ENCODE results near the gene ECT2. TPM values are rescaled to one million over a fixed set of nuclear protein-coding genes. Genes with fewer than 3 reads are reported as not detected.

Gene ECT2, protein sequence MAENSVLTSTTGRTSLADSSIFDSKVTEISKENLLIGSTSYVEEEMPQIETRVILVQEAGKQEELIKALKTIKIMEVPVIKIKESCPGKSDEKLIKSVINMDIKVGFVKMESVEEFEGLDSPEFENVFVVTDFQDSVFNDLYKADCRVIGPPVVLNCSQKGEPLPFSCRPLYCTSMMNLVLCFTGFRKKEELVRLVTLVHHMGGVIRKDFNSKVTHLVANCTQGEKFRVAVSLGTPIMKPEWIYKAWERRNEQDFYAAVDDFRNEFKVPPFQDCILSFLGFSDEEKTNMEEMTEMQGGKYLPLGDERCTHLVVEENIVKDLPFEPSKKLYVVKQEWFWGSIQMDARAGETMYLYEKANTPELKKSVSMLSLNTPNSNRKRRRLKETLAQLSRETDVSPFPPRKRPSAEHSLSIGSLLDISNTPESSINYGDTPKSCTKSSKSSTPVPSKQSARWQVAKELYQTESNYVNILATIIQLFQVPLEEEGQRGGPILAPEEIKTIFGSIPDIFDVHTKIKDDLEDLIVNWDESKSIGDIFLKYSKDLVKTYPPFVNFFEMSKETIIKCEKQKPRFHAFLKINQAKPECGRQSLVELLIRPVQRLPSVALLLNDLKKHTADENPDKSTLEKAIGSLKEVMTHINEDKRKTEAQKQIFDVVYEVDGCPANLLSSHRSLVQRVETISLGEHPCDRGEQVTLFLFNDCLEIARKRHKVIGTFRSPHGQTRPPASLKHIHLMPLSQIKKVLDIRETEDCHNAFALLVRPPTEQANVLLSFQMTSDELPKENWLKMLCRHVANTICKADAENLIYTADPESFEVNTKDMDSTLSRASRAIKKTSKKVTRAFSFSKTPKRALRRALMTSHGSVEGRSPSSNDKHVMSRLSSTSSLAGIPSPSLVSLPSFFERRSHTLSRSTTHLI
- total RNA-seq (10 to 100 TPM in 1 of 7 donors, 1 to 10 TPM in 6; 1.5 to 11.7 (median 2.2) TPM), polyA plus RNA-seq (1 to 10 TPM; 1.7 to 4.0 TPM)
- long read RNA-seq, donor 1: 0 reads
- long read RNA-seq, donor 2, full-length matches to known transcripts: 2 of 35 reads
- long read RNA-seq, donor 2, partial matches to known transcripts: 33 of 35 reads
- long read RNA-seq, donor 2, other reads (novel, unspliced or antisense): 0 of 35 reads
- long read RNA-seq, donor 3, partial matches to known transcripts: 2 of 2 reads
- long read RNA-seq, donor 3, other reads (novel, unspliced or antisense): 0 of 2 reads

DNA sequence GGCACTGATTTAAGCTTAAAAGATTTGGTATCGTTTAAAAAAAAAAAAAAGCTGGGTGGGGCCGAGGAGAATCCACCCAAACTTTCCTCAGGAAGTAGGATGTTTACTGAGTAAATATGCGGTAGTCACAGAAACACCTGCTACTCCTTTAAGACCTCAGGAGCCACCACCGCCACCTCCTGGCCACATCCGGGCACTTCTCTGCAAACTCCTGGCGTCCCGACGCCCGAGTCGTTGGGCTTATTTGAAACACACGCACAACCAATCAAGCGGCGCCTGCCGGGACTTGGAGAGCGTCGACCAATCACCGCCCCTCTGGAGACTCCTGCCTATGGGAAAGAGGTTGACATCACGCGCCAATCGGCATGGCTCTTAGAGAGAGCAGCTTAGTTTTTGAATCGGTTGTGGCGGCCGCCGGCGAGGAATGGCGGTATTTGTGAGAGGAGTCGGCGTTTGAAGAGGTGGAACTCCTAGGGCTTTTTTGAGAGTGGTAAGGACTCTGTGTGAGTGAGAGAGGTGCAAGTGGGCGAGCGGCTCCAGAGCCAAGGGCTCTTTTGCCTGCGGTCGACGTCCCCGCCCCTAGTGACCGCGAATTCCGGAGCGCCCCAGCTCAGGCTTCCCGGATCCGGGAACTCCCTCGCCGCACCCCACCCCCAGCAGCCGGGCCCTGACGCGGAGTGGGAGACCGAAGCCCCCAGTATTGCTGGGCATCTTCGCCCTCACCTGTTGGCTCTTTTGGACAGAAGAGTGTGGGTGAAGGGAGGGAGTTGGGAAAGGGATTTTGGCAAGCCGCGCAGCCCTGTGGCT lies at the start of gene ECT2:
ECT2 (plus strand) TSS at position 359 of the 807 bp plus-strand sequence. CDS start 3,805 bp downstream, outside the sequence.
- TF ChIP-seq, protein P1, sequence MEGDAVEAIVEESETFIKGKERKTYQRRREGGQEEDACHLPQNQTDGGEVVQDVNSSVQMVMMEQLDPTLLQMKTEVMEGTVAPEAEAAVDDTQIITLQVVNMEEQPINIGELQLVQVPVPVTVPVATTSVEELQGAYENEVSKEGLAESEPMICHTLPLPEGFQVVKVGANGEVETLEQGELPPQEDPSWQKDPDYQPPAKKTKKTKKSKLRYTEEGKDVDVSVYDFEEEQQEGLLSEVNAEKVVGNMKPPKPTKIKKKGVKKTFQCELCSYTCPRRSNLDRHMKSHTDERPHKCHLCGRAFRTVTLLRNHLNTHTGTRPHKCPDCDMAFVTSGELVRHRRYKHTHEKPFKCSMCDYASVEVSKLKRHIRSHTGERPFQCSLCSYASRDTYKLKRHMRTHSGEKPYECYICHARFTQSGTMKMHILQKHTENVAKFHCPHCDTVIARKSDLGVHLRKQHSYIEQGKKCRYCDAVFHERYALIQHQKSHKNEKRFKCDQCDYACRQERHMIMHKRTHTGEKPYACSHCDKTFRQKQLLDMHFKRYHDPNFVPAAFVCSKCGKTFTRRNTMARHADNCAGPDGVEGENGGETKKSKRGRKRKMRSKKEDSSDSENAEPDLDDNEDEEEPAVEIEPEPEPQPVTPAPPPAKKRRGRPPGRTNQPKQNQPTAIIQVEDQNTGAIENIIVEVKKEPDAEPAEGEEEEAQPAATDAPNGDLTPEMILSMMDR (IDR thresholded peaks at IDR 0.05): peak; percentile 60 to 74 (median 71)
- TF ChIP-seq EP300 (IDR thresholded peaks at IDR 0.05) (no peak), POLR2A (IDR thresholded peaks at IDR 0.05) (no peak)
- Histone ChIP-seq H3K4me1 (ENCODE audit: insufficient read depth) (no peaks in the 10 kb centered on the region), H3K9me3 (no peaks in the 10 kb centered on the region), H3K27me3 (no peaks in the 10 kb centered on the region), H3K36me3 (no peaks in the 10 kb centered on the region), H3K4me3 (peak within 1 kb of the TSS; percentile 69), H3K27ac (no peak within 1 kb of the TSS)
- DNase-seq: peak; percentile 96 to 98 (median 96)
- WGBS, 3 donors: 0 to 1% (median 0%) methylated on average over 49 of the region's 49 CpGs
- intact Hi-C loops (cut with DNase I): no loop called here

DNA sequence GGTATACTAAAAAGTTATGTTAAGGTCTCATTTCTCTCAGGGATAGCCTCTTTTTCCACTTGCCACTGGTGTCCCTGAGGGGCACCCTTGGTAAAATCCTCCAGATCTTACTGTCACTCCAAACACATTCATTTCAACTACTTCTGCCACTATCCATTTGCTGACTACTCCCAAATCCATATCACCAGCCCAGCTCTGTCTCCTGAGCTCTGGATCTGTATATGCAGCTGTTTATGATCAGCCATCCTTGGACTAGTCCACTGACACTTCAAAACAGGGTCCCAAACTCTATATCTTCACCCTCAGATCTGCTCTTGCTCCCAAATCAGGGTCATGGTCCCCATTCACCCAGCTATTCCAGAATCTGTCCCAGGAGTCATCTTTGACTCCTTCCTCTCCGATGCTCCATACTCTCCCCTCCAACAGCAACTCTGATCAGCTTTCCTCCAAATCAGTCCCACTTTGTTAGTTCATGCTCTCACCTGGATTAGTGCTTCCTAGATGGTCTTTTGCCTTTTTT lies 49.5 kb upstream of the ECT2 start:
- intact Hi-C loops (cut with DNase I): no loop called here
- no peaks in the 10 kb centered on the region for H3K4me1 ChIP-seq (ENCODE audit: insufficient read depth)
- H3K4me3 ChIP-seq: no peak overlapping the region
- TF ChIP-seq EP300 (IDR thresholded peaks at IDR 0.05) (no peak), POLR2A (IDR thresholded peaks at IDR 0.05) (no peak)
- TF ChIP-seq, protein P1 (IDR thresholded peaks at IDR 0.05): no peak
- 90 to 94% (median 92%) methylated on average over 1 of the region's 1 CpG for WGBS, 3 donors
- H3K27me3 ChIP-seq: no peaks in the 10 kb centered on the region
- H3K36me3 ChIP-seq: no peaks in the 10 kb centered on the region
- H3K27ac ChIP-seq: no peak overlapping the region
- DNase-seq: no peak
- H3K9me3 ChIP-seq: no peaks in the 10 kb centered on the region

DNA sequence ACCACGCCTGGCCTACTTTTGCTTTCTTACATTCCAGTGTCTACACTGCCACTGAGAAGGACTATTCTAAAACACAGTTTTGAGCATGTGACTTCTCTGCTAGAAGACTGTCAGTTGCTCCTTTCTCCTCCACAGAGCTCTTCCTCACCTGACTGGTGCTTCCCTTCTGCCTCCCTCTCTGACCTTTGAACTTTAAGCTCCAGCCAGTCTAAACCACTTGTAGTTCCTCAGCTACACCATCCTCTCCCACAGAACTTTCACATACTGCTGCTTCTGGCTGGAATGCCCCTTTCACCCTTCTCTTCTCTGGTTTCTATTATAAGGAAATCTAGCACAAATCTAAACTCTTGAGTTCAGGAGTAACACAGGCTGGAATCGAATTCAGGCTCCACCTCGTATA lies 48.8 kb upstream of the ECT2 start:
- H3K27me3 ChIP-seq: no peaks in the 10 kb centered on the region

More for the DNA sequence above, 48.8 kb upstream of the ECT2 start:
- no peak overlapping the region for H3K4me3 ChIP-seq
- H3K4me1 ChIP-seq (ENCODE audit: insufficient read depth): no peaks in the 10 kb centered on the region
- intact Hi-C loops (cut with DNase I): no loop called here
- H3K36me3 ChIP-seq: no peaks in the 10 kb centered on the region
- H3K27ac ChIP-seq: no peak overlapping the region
- TF ChIP-seq POLR2A (IDR thresholded peaks at IDR 0.05) (no peak), EP300 (IDR thresholded peaks at IDR 0.05) (no peak)
- TF ChIP-seq, protein P1 (IDR thresholded peaks at IDR 0.05): no peak
- WGBS, 3 donors: 94 to 96% (median 95%) methylated on average over 3 of the region's 3 CpGs
- DNase-seq: no peak
- H3K9me3 ChIP-seq: no peaks in the 10 kb centered on the region

Data from ovary (tissue), 10 donors.